ENCODE data around the gene ITGAL.
A peak's percentile ranks its signal among the peaks of the same experiment; 100 is the strongest.

ITGAL gene

DNA sequence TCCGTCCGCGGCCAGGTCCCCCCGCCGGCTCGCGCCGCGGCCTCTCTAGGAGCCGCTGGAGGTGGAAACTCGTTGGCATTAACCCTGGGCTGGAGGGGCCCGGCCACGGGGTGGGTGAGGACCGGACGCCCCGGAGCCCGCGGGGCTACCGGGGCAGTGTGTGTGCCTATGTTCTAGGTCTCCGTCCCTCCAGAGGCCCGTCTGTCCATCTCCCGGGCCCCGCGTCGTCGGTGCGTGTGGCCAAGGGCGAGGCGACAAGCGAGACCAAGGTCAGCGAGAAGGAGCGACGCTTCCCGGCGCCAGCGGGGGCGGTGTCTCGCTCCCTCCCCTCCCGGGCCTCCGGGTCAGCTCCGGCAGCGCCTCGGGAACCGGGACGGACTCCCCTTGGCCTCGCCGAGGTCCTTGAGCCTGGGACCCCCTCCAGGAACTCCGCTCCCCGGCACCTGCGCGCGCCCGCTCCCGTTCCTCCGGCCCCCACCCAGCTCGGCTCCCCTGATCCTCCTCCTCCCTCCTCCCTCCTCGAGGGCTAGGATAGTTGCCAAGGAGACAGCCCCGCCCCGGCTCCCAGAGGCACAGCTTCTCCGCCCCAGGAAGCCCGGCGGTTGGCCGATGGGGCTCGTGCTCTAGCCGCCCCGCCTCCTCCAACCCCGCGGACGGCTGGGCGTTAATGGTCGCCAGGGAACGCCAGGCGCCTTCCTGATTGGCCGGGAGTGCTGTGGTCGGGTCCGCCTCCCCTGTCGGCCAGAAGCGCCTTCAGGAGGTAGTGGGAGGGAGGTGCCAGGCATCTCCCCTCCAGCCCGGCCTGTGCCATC, 54.5 kb downstream of the ITGAL start:
- no peaks in the 10 kb centered on the region for H3K9me3 ChIP-seq (ENCODE audit: insufficient read depth, low read length, severe bottlenecking)
- peaks cover under 1% of the 10 kb centered on the region; the same call in 1 of the 2 replicates for H3K79me2 ChIP-seq (ENCODE audit: insufficient read depth, low read length)
- ATAC-seq (ENCODE audit: insufficient read depth, low read depth), result peak; percentile 91
- H4K20me1 ChIP-seq (ENCODE audit: insufficient read depth, low read length), result no peaks in the 10 kb centered on the region
- peaks cover 29% of the 10 kb centered on the region for H3K4me1 ChIP-seq (ENCODE audit: insufficient read depth, low read length)
- DNase-seq, result peak; percentile 97
- H3K27ac ChIP-seq (ENCODE audit: low read length), result peak overlapping the region; percentile 89
- H3K36me3 ChIP-seq (ENCODE audit: insufficient read depth, low read length), result peaks cover 15% of the 10 kb centered on the region
- peak overlapping the region; percentile 80 to 82; a peak in 3 of 4 replicates for H3K4me3 ChIP-seq (ENCODE audit: low read depth in 1 of 2, low read length in 2 of 2)
- TF ChIP-seq, protein P1, sequence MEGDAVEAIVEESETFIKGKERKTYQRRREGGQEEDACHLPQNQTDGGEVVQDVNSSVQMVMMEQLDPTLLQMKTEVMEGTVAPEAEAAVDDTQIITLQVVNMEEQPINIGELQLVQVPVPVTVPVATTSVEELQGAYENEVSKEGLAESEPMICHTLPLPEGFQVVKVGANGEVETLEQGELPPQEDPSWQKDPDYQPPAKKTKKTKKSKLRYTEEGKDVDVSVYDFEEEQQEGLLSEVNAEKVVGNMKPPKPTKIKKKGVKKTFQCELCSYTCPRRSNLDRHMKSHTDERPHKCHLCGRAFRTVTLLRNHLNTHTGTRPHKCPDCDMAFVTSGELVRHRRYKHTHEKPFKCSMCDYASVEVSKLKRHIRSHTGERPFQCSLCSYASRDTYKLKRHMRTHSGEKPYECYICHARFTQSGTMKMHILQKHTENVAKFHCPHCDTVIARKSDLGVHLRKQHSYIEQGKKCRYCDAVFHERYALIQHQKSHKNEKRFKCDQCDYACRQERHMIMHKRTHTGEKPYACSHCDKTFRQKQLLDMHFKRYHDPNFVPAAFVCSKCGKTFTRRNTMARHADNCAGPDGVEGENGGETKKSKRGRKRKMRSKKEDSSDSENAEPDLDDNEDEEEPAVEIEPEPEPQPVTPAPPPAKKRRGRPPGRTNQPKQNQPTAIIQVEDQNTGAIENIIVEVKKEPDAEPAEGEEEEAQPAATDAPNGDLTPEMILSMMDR (IDR thresholded peaks at IDR 0.05; ENCODE audit: borderline replicate concordance, extremely low read depth, low read length, poor library complexity, severe bottlenecking), result peak; percentile 54
- no peak for TF ChIP-seq EZH2 (IDR thresholded peaks at IDR 0.05; ENCODE audit: borderline replicate concordance, low read depth, low read length, severe bottlenecking)
- H3K9ac ChIP-seq (ENCODE audit: low read depth, low read length), result peak overlapping the region; percentile 84
- H3K4me2 ChIP-seq (ENCODE audit: insufficient read depth, low read length), result peak overlapping the region; percentile 84
- H3K27me3 ChIP-seq (ENCODE audit: insufficient read depth, low read length, poor library complexity), result no peaks in the 10 kb centered on the region
- peak overlapping the region; percentile 78 for H2AFZ ChIP-seq (ENCODE audit: low read depth, low read length)

DNA sequence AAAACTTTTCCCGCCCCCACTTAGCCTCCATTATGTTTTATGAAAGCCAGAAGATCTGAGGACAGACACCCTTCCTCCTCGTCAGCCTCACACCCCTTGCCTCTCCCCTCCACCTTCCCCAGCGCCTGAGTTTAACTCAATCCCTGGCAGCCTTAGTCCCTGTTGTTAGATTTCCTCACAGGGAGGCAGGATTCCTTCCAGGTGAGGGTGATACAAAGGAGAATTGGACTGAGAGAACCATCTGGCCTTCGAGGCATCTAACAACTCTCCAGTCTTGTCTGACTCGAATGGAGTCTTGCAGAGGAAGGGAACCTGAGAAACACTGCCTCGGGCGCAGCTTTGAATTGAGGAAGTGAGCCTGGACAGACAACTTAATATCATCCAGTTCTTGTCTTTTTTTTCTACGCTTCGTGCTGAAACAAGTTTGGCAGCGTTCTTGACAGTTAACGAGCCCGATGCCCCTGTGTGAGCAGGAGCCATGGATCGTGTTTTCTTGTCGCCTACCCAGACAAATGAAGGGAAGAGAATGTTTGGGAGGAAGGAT, 55.2 kb downstream of the ITGAL start:
- peak overlapping the region; percentile 84 for H3K9ac ChIP-seq (ENCODE audit: low read depth, low read length)
- DNase-seq, result no peak
- peak overlapping the region; percentile 78 for H2AFZ ChIP-seq (ENCODE audit: low read depth, low read length)
- H3K4me2 ChIP-seq (ENCODE audit: insufficient read depth, low read length), result peak overlapping the region; percentile 84
- peak overlapping the region in 1 of 2 experiments; percentile 80; a peak in 2 of 4 replicates for H3K4me3 ChIP-seq (ENCODE audit: low read depth in 1 of 2, low read length in 2 of 2)
- peaks cover 8% of the 10 kb centered on the region for H3K79me2 ChIP-seq (ENCODE audit: insufficient read depth, low read length)
- no peak for ATAC-seq (ENCODE audit: insufficient read depth, low read depth)
- TF ChIP-seq, protein P1 (IDR thresholded peaks at IDR 0.05; ENCODE audit: borderline replicate concordance, extremely low read depth, low read length, poor library complexity, severe bottlenecking), result no peak
- no peak for TF ChIP-seq EZH2 (IDR thresholded peaks at IDR 0.05; ENCODE audit: borderline replicate concordance, low read depth, low read length, severe bottlenecking)
- H3K27me3 ChIP-seq (ENCODE audit: insufficient read depth, low read length, poor library complexity), result no peaks in the 10 kb centered on the region
- H4K20me1 ChIP-seq (ENCODE audit: insufficient read depth, low read length), result no peaks in the 10 kb centered on the region
- peaks cover 22% of the 10 kb centered on the region for H3K36me3 ChIP-seq (ENCODE audit: insufficient read depth, low read length)
- H3K27ac ChIP-seq (ENCODE audit: low read length), result peak overlapping the region; percentile 89
- peaks cover 33% of the 10 kb centered on the region for H3K4me1 ChIP-seq (ENCODE audit: insufficient read depth, low read length)
- no peaks in the 10 kb centered on the region for H3K9me3 ChIP-seq (ENCODE audit: insufficient read depth, low read length, severe bottlenecking)

DNA sequence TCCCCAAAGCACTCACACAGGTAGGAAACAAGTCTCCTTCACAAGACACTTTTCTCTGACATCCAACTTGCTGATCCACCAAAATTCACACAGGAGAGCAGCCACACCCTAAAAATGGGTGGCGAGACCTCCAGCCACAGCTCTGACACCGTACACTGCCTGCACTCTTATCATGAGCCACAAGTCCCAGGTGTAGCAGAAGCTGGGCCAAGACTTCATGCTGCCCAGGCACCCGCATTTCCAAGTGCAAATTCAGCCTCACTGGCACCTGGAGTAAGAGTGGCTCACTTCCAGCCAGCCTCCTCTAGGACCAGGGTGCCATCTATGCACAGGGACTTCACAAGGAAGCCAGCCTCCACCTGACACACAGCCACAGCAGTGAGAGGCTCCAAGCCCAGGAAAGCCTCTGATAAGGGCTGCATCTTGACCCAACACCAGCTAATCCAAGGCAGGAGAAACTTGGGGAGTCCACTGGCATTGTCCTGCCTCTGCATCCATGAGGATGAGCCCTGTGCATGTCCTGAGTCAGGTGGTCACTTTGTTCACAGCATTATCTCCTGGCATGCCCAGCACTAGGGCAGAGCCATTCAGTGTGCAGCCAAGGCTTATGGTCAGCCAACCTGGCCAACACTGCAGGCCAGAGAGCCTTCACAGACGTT, 56.4 kb downstream of the ITGAL start:
- Histone ChIP-seq H3K4me1 (ENCODE audit: insufficient read depth, low read length) (peaks cover 45% of the 10 kb centered on the region), H3K27ac (ENCODE audit: low read length) (peak overlapping the region; percentile 58), H3K36me3 (ENCODE audit: insufficient read depth, low read length) (peaks cover 29% of the 10 kb centered on the region), H3K79me2 (ENCODE audit: insufficient read depth, low read length) (peaks cover 20% of the 10 kb centered on the region), H4K20me1 (ENCODE audit: insufficient read depth, low read length) (no peaks in the 10 kb centered on the region), H3K27me3 (ENCODE audit: insufficient read depth, low read length, poor library complexity) (no peaks in the 10 kb centered on the region), H3K9ac (ENCODE audit: low read depth, low read length) (no peak overlapping the region), H3K4me2 (ENCODE audit: insufficient read depth, low read length) (no peak overlapping the region), H3K9me3 (ENCODE audit: insufficient read depth, low read length, severe bottlenecking) (no peaks in the 10 kb centered on the region), H2AFZ (ENCODE audit: low read depth, low read length) (no peak overlapping the region), H3K4me3 (ENCODE audit: low read depth in 1 of 2, low read length in 2 of 2) (no peak overlapping the region)
- DNase-seq (no peak), ATAC-seq (ENCODE audit: insufficient read depth, low read depth) (no peak)
- TF ChIP-seq EZH2 (IDR thresholded peaks at IDR 0.05; ENCODE audit: borderline replicate concordance, low read depth, low read length, severe bottlenecking), result no peak
- TF ChIP-seq, protein P1 (IDR thresholded peaks at IDR 0.05; ENCODE audit: borderline replicate concordance, extremely low read depth, low read length, poor library complexity, severe bottlenecking), result no peak
